Measurements from ENCODE around the gene ADRA2B.
"Not testable (repeated sequence)": the region's sequence is repeated elsewhere in the genome, so short reads cannot be mapped to it uniquely, and the experiment has no call there.

Gene ADRA2B

GRCh38 chr2:96097441-96097840 lies 18.9 kb downstream of the ADRA2B start:
- no peak overlapping the region for H3K4me3 ChIP-seq
- H3K27ac ChIP-seq: no peak overlapping the region

- Histone ChIP-seq H3K4me3 (no peak overlapping the region), H3K27ac (no peak overlapping the region)
These were observed 21.2 kb downstream of the ADRA2B start for GRCh38 chr2:96095116-96095636.

GRCh38 chr2:96093528-96093927 lies 22.8 kb downstream of the ADRA2B start:
- Histone ChIP-seq H3K4me3 (no peak overlapping the region), H3K27ac (peak overlapping the region in 1 of 21 experiments; percentile 22)

GRCh38 chr2:96092951-96093350 lies 23.4 kb downstream of the ADRA2B start:
- no peak overlapping the region for H3K4me3 ChIP-seq
- H3K27ac ChIP-seq: peak overlapping the region in 1 of 21 experiments; percentile 22

GRCh38 chr2:96092573-96092877 lies 23.8 kb downstream of the ADRA2B start:
- Histone ChIP-seq H3K4me3 (no peak overlapping the region), H3K27ac (no peak overlapping the region)

- no peak overlapping the region for H3K27ac ChIP-seq
- no peak overlapping the region for H3K4me3 ChIP-seq
These were observed 24.4 kb downstream of the ADRA2B start for GRCh38 chr2:96091711-96092572.

- H3K4me3 ChIP-seq: no peak overlapping the region
- H3K27ac ChIP-seq: no peak overlapping the region
These were observed 25.1 kb downstream of the ADRA2B start for GRCh38 chr2:96091141-96091710.

GRCh38 chr2:96090196-96090926 lies 26.0 kb downstream of the ADRA2B start:
- no peak overlapping the region for H3K27ac ChIP-seq

GRCh38 chr2:96089356-96090195 lies 26.8 kb downstream of the ADRA2B start:
- Histone ChIP-seq H3K27ac (no peak overlapping the region), H3K4me3 (no peak overlapping the region)

More at GRCh38 chr2:96090196-96090926, 26.0 kb downstream of the ADRA2B start:
- H3K4me3 ChIP-seq: no peak overlapping the region

GRCh38 chr2:96088340-96089335 lies 27.7 kb downstream of the ADRA2B start:
- H3K4me3 ChIP-seq: no peak overlapping the region
- no peak overlapping the region for H3K27ac ChIP-seq

- Histone ChIP-seq H3K27ac (no peak overlapping the region), H3K4me3 (no peak overlapping the region)
These were observed 29.2 kb downstream of the ADRA2B start for GRCh38 chr2:96087130-96087529.

- H3K4me3 ChIP-seq: no peak overlapping the region
- H3K27ac ChIP-seq: no peak overlapping the region
These were observed 30.6 kb downstream of the ADRA2B start for GRCh38 chr2:96085541-96086355.

GRCh38 chr2:96084858-96085518 lies 31.4 kb downstream of the ADRA2B start:
- H3K4me3 ChIP-seq, H3K27ac ChIP-seq: not testable (repeated sequence)

GRCh38 chr2:96083989-96084857 lies 32.1 kb downstream of the ADRA2B start:
- Histone ChIP-seq H3K4me3 (no peak overlapping the region), H3K27ac (peak overlapping the region in 1 of 21 experiments; percentile 4)

- Histone ChIP-seq H3K27ac (peak overlapping the region in 1 of 21 experiments; percentile 22), H3K4me3 (no peak overlapping the region)
These were observed 33.1 kb downstream of the ADRA2B start for GRCh38 chr2:96083064-96083939.

Data from skin epidermis (tissue), 12 donors.